GM19455 (cell line): Measurements from ENCODE around the gene DAD1.
A peak's percentile ranks its signal among the peaks of the same experiment; 100 is the strongest.
"Not testable (repeated sequence)": the region's sequence is repeated elsewhere in the genome, so short reads cannot be mapped to it uniquely, and the experiment has no call there.

Source experiments
- ATAC-seq: cut with Tn5 transposase; IDR thresholded peaks from one replicate; pipeline ENCODE4 v1.9.1; 2021; ENCODE audit not compliant: unreplicated experiment

Gene DAD1

GRCh38 chr14:22589096-22589839 is at the start of gene DAD1:
DAD1 (minus strand) TSS chr14:22589224; CDS start chr14:22589157, 67 bp downstream.
- ATAC-seq: peak; percentile 93

DNA sequence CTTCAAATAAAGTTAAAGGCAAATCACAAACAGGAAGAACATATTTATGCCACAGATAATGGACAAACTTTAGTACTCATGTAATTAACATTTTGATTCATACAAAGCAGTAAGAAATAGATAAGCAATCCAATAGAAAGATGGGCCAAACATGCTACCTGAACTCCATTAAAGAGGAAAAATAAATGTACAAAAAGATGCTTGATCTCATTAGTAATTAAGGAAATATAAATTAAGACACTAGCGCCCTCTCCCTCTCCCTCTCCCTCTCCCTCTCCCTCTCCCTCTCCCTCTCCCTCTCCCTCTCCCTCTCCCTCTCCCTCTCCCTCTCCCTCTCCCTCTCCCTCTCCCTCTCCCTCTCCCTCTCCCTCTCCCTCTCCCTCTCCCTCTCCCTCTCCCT is 47.0 kb upstream of the DAD1 start:
- ATAC-seq: not testable (repeated sequence)

DNA sequence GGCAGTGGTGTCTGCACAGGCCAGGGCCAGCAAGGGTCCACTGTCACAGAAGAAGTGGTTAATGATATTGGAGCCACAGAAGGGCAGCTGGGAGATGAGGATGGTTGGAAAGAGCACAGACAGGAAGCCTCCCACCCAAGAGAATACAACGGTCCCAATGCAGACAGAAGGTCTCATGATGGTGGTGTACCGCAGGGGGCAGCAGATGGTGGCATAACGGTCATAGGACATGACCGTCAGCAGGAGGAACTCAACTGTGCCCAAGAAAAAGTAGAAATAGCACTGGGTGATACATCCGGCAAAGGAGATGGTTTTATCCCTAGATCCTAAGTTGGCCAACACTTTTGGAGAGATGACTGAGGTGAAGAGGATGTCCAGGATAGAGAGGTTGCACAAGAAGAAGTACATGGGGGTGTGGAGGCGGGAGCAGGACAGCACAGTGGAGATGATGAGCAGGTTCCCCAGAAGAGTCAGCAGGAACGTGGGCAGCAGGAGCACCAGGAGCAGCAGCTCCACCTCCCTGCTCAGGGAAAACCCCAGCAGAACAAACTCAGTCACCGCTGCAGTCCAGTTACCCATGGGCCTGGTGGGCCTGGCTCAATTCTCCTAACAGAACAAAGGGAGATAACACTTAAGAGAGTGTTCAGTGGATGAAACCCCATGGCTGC is 45.3 kb upstream of the DAD1 start:
- ATAC-seq: no peak

DNA sequence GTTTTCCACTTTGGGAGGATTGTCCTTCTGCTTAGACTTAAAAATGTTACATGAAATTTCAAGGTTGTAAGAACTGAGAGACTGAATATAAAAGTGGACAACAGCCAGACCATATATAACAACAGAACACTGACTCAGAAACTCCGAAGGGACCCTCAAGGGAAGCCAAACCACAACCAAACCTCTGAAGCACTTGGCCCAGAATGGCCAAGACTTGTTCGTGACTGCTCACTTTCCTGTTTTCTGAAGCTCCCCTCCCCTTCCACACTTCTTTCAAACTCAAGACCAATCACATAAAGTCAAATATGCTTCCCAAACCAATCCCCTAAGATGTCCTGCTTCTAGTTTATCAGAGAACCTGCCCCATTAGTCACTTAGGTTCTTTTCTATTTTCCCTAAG is 41.5 kb upstream of the DAD1 start:
- no peak for ATAC-seq

- ATAC-seq: no peak
Measured at GRCh38 chr14:22630066-22630465, 41.0 kb upstream of the DAD1 start.

DNA sequence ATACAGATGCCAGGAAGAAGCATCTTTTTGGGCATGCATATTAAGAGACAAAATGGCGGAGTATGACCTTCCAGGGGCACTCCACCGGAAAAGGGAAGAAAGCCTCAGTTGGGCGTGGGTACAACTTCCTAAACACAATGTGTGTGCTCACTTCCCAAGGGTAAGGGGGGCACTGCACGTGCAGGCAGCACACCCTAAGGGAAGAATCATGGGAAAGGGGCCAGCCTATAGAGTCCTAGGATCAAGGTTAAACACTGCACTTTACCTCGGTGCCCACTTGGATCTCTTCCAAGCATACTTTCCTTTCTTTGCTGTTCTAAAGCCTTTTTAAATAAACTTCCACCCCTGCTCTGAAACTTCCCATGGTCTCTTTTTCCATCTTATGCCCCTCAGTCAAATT is 40.3 kb upstream of the DAD1 start:
- no peak for ATAC-seq

DNA sequence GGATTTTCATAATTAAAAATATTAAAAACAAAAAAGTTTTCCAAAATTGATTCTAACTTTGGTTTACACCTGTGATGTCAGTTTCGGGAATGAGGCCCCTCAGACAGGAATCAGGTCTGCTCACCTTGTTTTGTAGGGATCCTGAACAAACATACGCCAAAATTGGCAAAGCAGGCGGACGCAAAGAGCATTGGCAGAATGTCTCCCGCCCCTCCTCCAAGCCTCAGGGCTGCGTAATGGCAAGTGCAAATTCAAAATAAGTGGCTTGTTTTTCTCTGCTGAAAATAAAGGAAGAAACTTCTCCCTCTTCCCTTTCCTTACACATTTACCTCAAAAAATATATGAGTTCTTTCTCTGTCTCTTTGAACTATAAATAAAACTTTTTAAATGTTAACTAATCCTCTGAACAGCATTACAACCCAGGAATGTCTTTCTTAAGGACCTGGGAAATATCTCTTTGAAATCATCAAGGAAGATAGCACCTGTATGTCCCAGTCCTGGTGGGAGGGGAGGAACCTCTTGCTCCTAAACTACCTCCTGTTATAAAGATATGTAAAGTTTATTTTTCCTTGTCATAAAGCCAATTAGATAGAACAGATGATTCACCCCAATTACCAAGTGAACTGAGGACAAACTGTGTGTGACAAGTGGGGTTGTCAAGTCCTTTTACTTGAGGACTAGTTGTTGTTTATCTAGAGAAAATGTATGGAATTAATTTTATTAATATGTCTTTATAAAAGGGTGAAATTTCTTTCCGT is 38.7 kb upstream of the DAD1 start:
- ATAC-seq: no peak

GRCh38 chr14:22626590-22626989 is 37.6 kb upstream of the DAD1 start:
- no peak for ATAC-seq

DNA sequence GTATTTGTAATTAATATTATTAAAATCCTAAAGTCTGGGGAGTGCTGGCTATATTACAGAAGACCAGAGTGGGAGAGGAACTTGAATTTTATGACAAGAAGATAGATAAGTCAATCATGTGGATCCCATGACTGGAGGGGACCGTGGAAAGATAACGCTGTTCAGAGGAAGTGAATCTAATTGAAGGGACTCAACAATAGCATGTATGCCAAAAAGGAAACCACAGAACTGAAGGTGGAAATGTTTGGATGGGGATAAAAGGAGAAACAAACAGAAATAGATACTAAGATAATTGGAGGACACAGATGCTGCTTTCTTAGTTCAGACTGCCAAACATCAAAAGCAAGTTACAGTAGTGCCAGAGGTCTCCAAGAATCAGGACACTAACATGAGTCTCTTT is 34.0 kb upstream of the DAD1 start:
- no peak for ATAC-seq

DNA sequence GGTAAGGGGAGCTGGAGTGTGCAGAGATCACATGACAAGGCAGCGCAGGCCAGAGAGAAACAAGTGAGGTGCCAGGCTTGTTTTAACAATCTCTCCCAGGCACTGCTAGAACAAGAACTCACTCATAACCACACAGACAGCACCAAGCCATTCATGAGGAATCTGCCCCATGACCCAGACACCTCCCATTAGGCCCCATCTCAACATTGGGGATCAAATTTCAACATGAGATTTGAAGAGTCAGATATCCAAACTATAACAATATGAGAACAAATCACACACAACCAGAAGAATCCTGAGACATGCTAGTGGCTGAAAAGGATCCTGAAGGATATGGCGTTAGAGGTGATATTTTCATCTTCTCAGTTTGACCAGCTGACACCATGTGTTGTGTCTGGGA is 33.2 kb upstream of the DAD1 start:
- no peak for ATAC-seq

DNA sequence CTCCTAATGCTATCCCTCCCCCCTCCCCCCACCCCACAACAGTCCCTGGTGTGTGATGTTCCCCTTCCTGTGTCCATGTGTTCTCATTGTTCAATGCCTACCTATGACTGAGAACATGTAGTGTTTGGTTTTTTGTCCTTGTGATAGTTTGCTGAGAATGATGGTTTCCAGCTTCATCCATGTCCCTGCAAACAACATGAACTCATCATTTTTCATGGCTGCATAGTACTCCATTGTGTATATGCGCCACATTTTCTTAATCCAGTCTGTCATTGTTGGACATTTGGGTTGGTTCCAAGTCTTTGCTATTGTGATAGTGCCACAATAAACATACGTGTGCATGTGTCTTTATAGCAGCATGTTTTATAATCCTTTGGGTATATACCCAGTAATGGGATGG is 26.7 kb upstream of the DAD1 start:
- ATAC-seq: not testable (repeated sequence)

GRCh38 chr14:22614240-22614799 is 25.3 kb upstream of the DAD1 start:
- ATAC-seq: no peak

- no peak for ATAC-seq
Measured at GRCh38 chr14:22613736-22614239, 24.8 kb upstream of the DAD1 start.

DNA sequence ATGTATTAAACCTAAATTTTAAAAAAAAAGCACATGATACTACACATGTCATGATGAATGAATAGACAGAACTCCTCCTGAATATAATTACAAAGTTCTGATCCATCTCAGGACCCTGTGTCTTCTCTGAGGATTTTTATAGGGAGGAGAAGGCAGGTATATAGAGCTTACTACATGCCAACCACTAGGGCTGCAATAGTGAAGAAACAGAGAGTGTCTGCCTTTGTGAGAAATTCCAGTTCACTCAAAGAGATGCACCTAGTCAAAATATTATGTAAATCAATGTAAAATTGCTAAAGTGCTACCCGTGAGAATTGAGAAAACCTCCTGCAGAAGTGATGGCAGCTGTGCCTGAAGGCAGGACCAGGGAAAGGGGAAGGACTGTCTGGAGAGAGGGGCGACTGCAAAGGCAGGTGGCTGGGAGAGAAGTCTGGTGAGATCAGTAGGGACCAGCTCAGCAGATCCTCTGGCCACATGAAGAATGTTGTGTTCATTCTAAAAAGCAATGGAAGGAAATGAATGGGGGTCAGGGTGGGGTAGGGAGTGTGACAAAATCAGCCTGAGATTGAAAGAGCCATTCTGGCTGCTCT is 24.2 kb upstream of the DAD1 start:
- no peak for ATAC-seq

DNA sequence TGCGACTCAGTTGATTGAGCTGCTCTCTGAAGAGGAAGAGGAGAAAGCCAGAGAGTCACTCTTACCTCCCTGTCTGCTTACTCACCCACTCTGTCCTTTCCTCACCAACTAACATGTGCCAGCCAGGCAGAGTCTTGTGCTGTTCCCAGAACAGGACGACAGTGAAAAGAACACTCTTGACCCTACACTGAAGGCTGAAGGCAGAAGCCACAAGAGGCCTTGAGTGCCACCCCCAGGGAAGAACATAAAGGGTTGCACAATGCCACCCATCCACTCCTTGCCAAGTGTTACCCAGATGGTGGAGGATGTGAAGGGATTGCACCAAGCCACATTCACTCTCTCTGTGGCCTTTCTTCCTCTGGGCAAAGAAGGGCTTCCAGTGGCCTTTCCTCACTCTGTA is 21.9 kb upstream of the DAD1 start:
- no peak for ATAC-seq

- ATAC-seq: no peak
Measured at GRCh38 chr14:22607291-22607690, 18.3 kb upstream of the DAD1 start.

DNA sequence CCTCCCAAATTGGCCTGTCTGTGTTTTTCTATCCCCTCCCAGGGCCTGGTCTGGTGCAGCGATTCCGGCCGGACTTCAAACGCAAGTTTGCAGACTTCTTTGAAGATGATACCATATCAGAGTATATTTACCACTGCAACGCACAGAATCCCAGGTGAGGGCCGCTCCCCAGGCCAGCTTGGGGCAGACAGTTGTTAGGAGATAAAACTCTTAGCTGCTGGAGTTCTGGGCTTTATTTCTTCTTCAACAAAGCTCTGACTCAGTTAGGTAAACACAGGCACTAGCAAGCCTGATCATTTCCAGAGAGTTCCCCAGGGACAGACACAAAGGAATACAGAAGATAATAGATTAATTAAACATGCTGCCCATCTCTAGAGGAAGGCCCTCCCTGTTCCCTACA is 17.4 kb upstream of the DAD1 start:
- no peak for ATAC-seq

DNA sequence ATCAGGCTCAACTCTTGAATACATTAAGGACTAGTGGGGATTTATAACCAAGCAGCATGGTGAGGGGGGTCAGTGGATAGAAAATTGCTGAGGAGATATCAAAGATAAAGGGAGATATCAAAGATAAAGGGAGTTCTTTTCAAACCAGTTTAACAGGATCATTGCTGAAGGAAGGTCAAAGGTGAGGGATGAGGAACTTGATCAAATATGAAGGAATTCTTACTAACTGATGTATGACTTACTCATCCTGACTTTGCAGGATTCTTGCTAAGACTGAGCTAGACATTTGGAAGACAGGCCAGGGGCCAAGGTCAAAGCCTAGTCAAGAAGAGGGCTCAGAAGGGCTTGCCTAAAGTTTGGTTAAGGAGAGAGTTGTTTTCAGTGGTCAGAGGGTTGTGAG is 13.8 kb upstream of the DAD1 start:
- ATAC-seq: no peak

DNA sequence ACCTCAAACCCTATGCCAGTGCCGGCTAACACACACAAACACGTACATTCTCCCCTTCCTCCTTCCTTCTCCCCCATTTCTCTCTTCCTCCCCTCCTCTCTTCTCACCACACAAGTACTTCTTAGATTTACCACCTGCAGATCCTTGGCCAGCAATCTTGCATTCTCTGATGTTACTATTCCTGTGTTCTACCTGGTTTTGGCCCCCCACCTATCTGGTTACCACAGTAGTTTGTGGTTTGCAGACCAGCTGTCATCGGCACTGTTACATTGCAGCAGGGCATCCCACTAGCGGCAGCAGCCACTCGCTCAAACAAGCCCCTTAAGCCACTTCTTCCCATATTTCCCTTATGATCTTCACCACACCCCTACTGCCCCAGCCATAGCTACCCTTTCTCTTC is 13.0 kb upstream of the DAD1 start:
- ATAC-seq: no peak

GRCh38 chr14:22601456-22601855 is 12.4 kb upstream of the DAD1 start:
- ATAC-seq: no peak

GRCh38 chr14:22600027-22600426 is 11.0 kb upstream of the DAD1 start:
- no peak for ATAC-seq
